AG10803 (cell line): ENCODE results near the gene ARID3A.

Source experiments
- DNase-seq: peaks from one replicate; pipeline ENCODE4 v3.0.0; 2010; ENCODE audit warnings: low read depth
- H3K4me3 ChIP-seq: 2 replicates; pipeline ENCODE4 v1.5.1; 2011; ENCODE audit warnings: mild to moderate bottlenecking, low read length, control low read depth
- CTCF ChIP-seq: conservative IDR thresholded peaks from 2 replicates; pipeline ENCODE4 v1.5.1; 2011; ENCODE audit warnings: mild to moderate bottlenecking, low read length, control low read depth, inconsistent platforms

The ARID3A gene

DNA sequence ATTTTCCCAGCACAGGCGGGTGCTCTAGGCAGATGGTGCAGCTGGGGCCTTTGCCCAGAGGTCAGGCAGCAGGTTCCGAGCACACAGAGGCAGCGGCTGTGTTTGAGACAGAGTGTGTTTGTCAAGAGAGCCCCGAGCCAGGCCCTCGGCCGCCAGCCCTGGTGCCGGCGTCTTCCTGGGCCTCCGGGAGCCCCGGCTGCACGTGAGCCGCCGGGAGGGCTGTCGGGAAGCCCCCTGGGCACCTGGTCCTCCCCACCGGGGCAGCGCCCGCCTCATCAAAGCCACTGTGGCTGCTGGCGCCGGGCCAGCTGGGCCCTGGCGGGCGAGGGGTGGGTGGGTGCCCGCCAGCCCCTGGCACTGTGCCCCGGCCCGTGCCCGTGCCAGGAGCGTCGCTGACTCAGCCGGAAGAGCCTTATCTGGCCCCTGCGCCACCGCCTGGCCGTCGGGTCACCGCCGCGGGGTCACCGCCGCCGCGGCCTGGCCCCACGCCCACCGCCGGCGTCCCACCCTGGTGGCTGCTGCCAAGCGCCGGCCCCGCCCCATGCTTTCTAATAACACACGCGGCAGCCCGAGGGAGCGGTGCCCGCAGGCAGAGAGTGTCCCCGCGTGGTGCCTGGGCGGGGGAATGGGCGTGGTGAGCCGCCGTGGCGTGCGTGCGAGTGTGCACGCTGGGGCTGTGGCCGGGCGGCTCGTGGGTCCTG lies 14.9 kb downstream of the ARID3A start:
- DNase-seq, result no peak

DNA sequence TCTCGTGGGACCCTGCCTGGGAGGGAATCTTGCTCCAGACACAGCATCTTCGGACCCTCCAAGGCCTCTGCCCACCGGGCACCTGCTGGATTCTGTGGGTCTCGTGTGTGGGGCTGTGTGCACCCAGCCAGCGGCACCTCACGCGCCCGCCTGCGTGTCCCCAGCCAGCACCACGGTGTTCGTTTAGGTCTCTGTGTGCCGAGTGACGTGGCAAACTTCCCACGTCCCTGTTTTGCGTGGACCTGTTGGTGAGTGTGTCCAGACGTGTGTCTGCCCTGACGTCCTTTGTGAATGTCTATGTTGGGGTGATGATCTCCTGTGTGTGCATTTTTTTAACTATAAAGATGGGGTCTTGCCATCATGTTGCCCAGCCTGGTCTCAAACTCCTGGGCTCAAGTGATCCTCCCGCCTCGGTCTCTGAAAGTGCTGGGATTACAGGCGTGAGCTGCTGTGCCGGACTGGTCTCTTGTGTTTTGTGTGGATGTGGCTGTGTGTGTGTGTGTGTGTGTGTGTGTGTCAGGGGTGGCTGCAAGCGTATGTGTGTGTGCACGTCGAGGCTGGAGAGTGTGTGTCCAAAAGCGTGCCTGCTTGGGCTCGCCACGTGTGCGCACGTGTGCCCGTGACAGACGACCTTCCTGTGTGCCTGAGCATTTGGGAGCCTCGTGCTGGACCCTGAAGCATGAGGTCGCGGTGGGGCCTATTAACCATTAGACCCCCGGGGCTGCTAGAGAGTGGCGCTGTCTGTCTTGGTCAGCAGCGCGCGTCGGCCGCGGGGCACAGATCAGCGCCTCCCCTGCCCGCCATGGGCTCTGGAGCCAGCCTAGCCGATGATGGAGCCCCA lies 15.7 kb downstream of the ARID3A start:
- H3K4me3 ChIP-seq, result no peak overlapping the region
- no peak for DNase-seq
- no peak for TF ChIP-seq CTCF

More for the DNA sequence above, 14.9 kb downstream of the ARID3A start:
- no peak for TF ChIP-seq CTCF
- no peak overlapping the region for H3K4me3 ChIP-seq

GRCh38 chr19:942133-942645 lies 16.4 kb downstream of the ARID3A start:
- H3K4me3 ChIP-seq, result no peak overlapping the region
- no peak for DNase-seq
- no peak for TF ChIP-seq CTCF

GRCh38 chr19:943551-944170 lies 17.8 kb downstream of the ARID3A start:
- DNase-seq, result no peak
- TF ChIP-seq CTCF, result no peak
- no peak overlapping the region for H3K4me3 ChIP-seq

DNA sequence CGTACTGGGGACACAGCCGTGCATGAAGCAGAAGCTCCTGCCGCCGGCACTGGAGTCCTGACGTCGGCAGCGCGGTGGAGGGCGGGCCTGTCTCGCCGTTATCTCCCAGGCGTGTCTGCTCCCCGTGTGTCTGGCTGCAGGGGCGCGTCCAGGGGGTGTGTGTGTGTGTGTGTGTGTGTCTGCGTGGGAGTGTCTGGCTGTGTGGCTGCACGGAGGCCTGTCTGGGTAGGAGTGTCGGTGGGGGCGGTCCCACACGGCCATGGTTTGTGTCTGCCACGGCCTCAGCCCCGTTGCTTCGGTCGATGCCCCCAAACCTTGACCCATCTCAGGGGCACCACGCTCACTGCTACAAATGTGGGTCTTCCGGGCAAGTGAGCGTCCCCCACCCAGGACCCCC lies 18.3 kb downstream of the ARID3A start:
- no peak overlapping the region for H3K4me3 ChIP-seq
- DNase-seq, result no peak
- TF ChIP-seq CTCF, result no peak

DNA sequence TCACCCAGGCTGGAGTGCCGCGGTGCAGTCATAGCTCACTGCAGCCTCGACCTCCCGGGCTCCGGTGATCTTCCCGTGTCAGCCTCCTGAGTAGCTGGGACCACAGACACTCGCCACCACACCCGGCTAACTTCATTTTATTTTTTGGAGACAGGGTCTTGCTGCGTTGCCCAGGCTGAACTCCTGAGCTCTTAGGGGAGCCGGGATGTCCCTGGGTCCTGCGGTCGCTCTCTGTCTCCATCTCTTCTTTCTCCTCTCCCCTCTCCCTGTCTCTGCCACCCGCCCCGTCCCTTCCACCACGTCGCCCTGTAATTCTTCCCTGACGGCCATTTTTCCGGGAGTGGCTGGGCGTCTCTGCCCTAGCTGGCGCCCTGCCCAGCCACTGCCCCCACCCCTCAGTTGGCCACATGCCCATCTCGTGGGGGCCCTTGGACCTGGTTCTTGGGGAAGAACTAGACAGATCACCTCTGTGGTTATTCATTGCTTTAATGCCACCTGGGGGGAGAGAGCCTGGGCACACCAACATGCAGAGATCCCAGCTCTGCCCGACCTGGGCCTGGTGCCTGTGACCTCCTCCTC lies 18.9 kb downstream of the ARID3A start:
- DNase-seq, result no peak
- H3K4me3 ChIP-seq, result no peak overlapping the region
- TF ChIP-seq CTCF, result no peak
